ENCODE measurements around the gene GOLGA8A.
"Not testable (repeated sequence)": the region's sequence is repeated elsewhere in the genome, so short reads cannot be mapped to it uniquely, and the experiment has no call there.

DNA sequence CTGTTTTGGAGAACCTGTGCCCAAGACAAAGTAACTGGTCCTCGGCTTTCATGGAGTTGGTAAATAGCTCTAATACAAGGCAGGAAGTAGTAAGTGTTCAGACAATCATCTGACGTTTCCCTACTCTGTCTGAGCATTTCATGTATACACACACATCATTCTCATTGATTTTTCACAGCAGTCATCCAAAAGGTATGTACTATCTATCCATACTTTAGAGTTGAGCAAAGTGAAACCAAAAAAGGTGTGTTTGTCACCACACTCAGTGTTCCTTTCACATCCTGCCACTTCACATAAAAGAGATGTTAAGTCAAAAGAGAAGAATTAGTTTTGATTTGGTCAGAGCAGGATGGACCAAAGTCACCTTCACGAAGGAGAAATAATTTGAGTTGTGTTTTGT lies 33.7 kb downstream of the GOLGA8A start:
- TF ChIP-seq POLR2A, POLR2AphosphoS5 (IDR thresholded peaks at IDR 0.05; ENCODE audit: low read depth, low read length): not testable (repeated sequence)
